ENCODE data around the gene MRPS35.

- TF ChIP-seq CTCF (IDR thresholded peaks at IDR 0.05) (no peak), POLR2A (IDR thresholded peaks at IDR 0.05) (no peak)
Observed at GRCh38 chr12:27802936-27803335, 92.3 kb downstream of the MRPS35 start.
